Neuronal stem cell (in vitro differentiated cells): Measurements from ENCODE around the gene NTN4.

Source experiments
- DNase-seq: peaks from one replicate; pipeline ENCODE4 v3.0.0-alpha.2; 2013; ENCODE audit warnings: low spot score
- H2AFZ ChIP-seq: one replicate; pipeline ENCODE4 v1.6.1; 2013; ENCODE audit warnings: mild to moderate bottlenecking, low read length, inconsistent platforms
- H2AK5ac ChIP-seq: 2 replicates; pipeline ENCODE4 v1.6.1; 2013; ENCODE audit warnings: low read depth, mild to moderate bottlenecking, inconsistent platforms, low read length, moderate library complexity, mixed read lengths
- H2BK120ac ChIP-seq: 2 replicates; pipeline ENCODE4 v1.6.1; 2013; ENCODE audit warnings: low read depth, mild to moderate bottlenecking, inconsistent platforms, low read length, moderate library complexity, mixed read lengths
- H2BK12ac ChIP-seq: one replicate; pipeline ENCODE4 v1.6.1; 2013; ENCODE audit warnings: low read length, inconsistent platforms
- H2BK15ac ChIP-seq: 2 replicates; pipeline ENCODE4 v1.6.1; 2013; ENCODE audit warnings: mild to moderate bottlenecking, low read length, inconsistent platforms, mixed read lengths
- H2BK5ac ChIP-seq: one replicate; pipeline ENCODE4 v1.6.1; 2013; ENCODE audit warnings: inconsistent platforms, mild to moderate bottlenecking, low read length, moderate library complexity
- H3K14ac ChIP-seq: one replicate; pipeline ENCODE4 v1.6.1; 2013; ENCODE audit warnings: low read length, inconsistent platforms
- H3K18ac ChIP-seq: 2 replicates; pipeline ENCODE4 v1.6.1; 2013; ENCODE audit warnings: low read length, inconsistent platforms
- H3K23ac ChIP-seq: 2 replicates; pipeline ENCODE4 v1.6.1; 2013; ENCODE audit warnings: low read depth, mild to moderate bottlenecking, mixed read lengths, low read length, inconsistent platforms; ENCODE audit not compliant: poor library complexity
- H3K27ac ChIP-seq: replicated peaks from 3 replicates; pipeline ENCODE4 v1.5.1; 2013; ENCODE audit warnings: low read length, inconsistent platforms
- H3K27me3 ChIP-seq, 3 experiments: 2 replicates each; pipeline ENCODE4 v1.6.1; 2013; ENCODE audit warnings: low read length in 3 of 3, mild to moderate bottlenecking in 2 of 3, inconsistent platforms in 1 of 3, low read depth in 1 of 3, mixed read lengths in 1 of 3, moderate library complexity in 1 of 3; ENCODE audit not compliant: control insufficient read depth in 3 of 3, insufficient read depth in 3 of 3
- H3K36me3 ChIP-seq, 2 donors: replicated peaks in 1 of 2; 2 replicates each; pipeline ENCODE4 v1.6.1; 2013; ENCODE audit warnings: low read length in 2 of 2; ENCODE audit not compliant: control insufficient read depth in 2 of 2, insufficient read depth in 2 of 2
- H3K4ac ChIP-seq: 2 replicates; pipeline ENCODE4 v1.6.1; 2013; ENCODE audit warnings: inconsistent platforms, mild to moderate bottlenecking, low read length, moderate library complexity
- H3K4me1 ChIP-seq, 2 donors: 1 replicate in 1 of 2; 2 replicates in 1 of 2; pipeline ENCODE4 v1.6.1; 2013; ENCODE audit warnings: low read length in 2 of 2, low read depth in 1 of 2; ENCODE audit not compliant: control insufficient read depth in 2 of 2, insufficient read depth in 1 of 2
- H3K4me2 ChIP-seq: one replicate; pipeline ENCODE4 v1.6.1; 2013; ENCODE audit warnings: mild to moderate bottlenecking, low read length, inconsistent platforms; ENCODE audit not compliant: insufficient read depth, poor library complexity, severe bottlenecking
- H3K4me3 ChIP-seq, 2 donors: 2 replicates each; pipeline ENCODE4 v1.5.1; 2013; ENCODE audit warnings: low read length in 2 of 2, mild to moderate bottlenecking in 2 of 2, inconsistent platforms in 1 of 2, moderate library complexity in 1 of 2
- H3K79me1 ChIP-seq: one replicate; pipeline ENCODE4 v1.6.1; 2013; ENCODE audit warnings: low read depth, mild to moderate bottlenecking, inconsistent platforms, low read length, moderate library complexity
- H3K9ac ChIP-seq: one replicate; pipeline ENCODE4 v1.6.1; 2013; ENCODE audit warnings: mild to moderate bottlenecking, low read depth, low read length, inconsistent platforms; ENCODE audit not compliant: poor library complexity
- H3K9me3 ChIP-seq, 2 donors: replicated peaks in 1 of 2; 2 replicates each; pipeline versions ENCODE3 to v1.6.1; 2013; ENCODE audit warnings: low read length in 2 of 2, mild to moderate bottlenecking in 2 of 2, inconsistent platforms in 1 of 2, low read depth in 1 of 2, mixed read lengths in 1 of 2, moderate library complexity in 1 of 2; ENCODE audit not compliant: control insufficient read depth in 2 of 2, insufficient read depth in 1 of 2
- H4K8ac ChIP-seq: one replicate; pipeline ENCODE4 v1.6.1; 2013; ENCODE audit warnings: low read depth, mild to moderate bottlenecking, inconsistent platforms, low read length, moderate library complexity
- H4K91ac ChIP-seq: one replicate; pipeline ENCODE4 v1.6.1; 2013; ENCODE audit warnings: low read length, low read depth, mild to moderate bottlenecking, inconsistent platforms; ENCODE audit not compliant: poor library complexity
- WGBS, 2 donors: extraction: QIAGEN DNeasy Blood & Tissue Kit; methylation state at CpG; one replicate each; pipeline ENCODE4 v1.1.7; 2013; ENCODE audit warnings: missing lambda C conversion rate in 2 of 2, mixed read lengths in 1 of 2; ENCODE audit not compliant: insufficient read length in 2 of 2, insufficient replicate concordance in 1 of 2; ENCODE audit errors: extremely low coverage in 2 of 2; 5-methylcytosine and 5-hydroxymethylcytosine counted together

NTN4 gene

GRCh38 chr12:95642583-95642982 lies 148.0 kb downstream of the NTN4 start:
- H2AFZ ChIP-seq = no peak overlapping the region
- DNase-seq = no peak
- peaks cover 0 to 6% of the 10 kb centered on the region in 2 donors for H3K4me1 ChIP-seq
- no peak overlapping the region for H3K18ac ChIP-seq
- H3K27me3 ChIP-seq = peaks cover 0 to 6% (median 0%) of the 10 kb centered on the region in 3 experiments
- no peaks in the 10 kb centered on the region for H3K9me3 ChIP-seq
- no peak overlapping the region for H3K14ac ChIP-seq
- no peak overlapping the region for H3K4me3 ChIP-seq
- no peak overlapping the region for H3K23ac ChIP-seq
- H4K91ac ChIP-seq = no peak overlapping the region
- H3K79me1 ChIP-seq = no peaks in the 10 kb centered on the region
- H2AK5ac ChIP-seq = no peak overlapping the region
- no peak overlapping the region for H3K4ac ChIP-seq
- WGBS, 2 donors = no CpG with 5 or more reads among the region's 6 CpGs
- H2BK15ac ChIP-seq = no peak overlapping the region
- no peak overlapping the region for H3K9ac ChIP-seq
- no peak overlapping the region for H2BK120ac ChIP-seq
- H2BK12ac ChIP-seq = no peak overlapping the region
- no peak overlapping the region for H2BK5ac ChIP-seq
- H3K4me2 ChIP-seq = no peak overlapping the region
- no peaks in the 10 kb centered on the region for H3K36me3 ChIP-seq
- H3K27ac ChIP-seq = no peak overlapping the region
- H4K8ac ChIP-seq = no peak overlapping the region

- no CpG with 5 or more reads among the region's 3 CpGs for WGBS, 2 donors
- H3K4ac ChIP-seq = no peak overlapping the region
- no peak overlapping the region for H2AFZ ChIP-seq
- no peaks in the 10 kb centered on the region for H3K79me1 ChIP-seq
- no peak overlapping the region for H2BK15ac ChIP-seq
- no peak overlapping the region for H3K4me3 ChIP-seq
- H4K8ac ChIP-seq = no peak overlapping the region
- peaks cover 0 to 3% (median 0%) of the 10 kb centered on the region in 3 experiments for H3K27me3 ChIP-seq
- H2AK5ac ChIP-seq = no peak overlapping the region
- H3K9me3 ChIP-seq = no peaks in the 10 kb centered on the region
- H3K23ac ChIP-seq = no peak overlapping the region
- H3K27ac ChIP-seq = no peak overlapping the region
- no peak overlapping the region for H3K14ac ChIP-seq
- H3K4me1 ChIP-seq = peaks cover 0 to 1% of the 10 kb centered on the region in 2 donors
- no peak overlapping the region for H4K91ac ChIP-seq
- DNase-seq = no peak
- H2BK120ac ChIP-seq = no peak overlapping the region
- H3K36me3 ChIP-seq = no peaks in the 10 kb centered on the region
- no peak overlapping the region for H3K4me2 ChIP-seq
- no peak overlapping the region for H2BK12ac ChIP-seq
- no peak overlapping the region for H3K18ac ChIP-seq
- no peak overlapping the region for H3K9ac ChIP-seq
- H2BK5ac ChIP-seq = no peak overlapping the region
These were observed 149.1 kb downstream of the NTN4 start for GRCh38 chr12:95641299-95641952.

GRCh38 chr12:95640516-95640915 lies 150.0 kb downstream of the NTN4 start:
- Histone ChIP-seq H3K14ac (no peak overlapping the region), H3K9ac (no peak overlapping the region), H2BK15ac (no peak overlapping the region), H3K4ac (no peak overlapping the region), H2BK5ac (no peak overlapping the region), H3K36me3 (no peaks in the 10 kb centered on the region), H2AFZ (no peak overlapping the region), H3K18ac (no peak overlapping the region), H2BK12ac (no peak overlapping the region), H3K4me2 (no peak overlapping the region), H3K23ac (no peak overlapping the region), H2AK5ac (no peak overlapping the region), H3K27me3 (peaks cover 0 to 3% (median 0%) of the 10 kb centered on the region in 3 experiments), H3K9me3 (no peaks in the 10 kb centered on the region), H4K91ac (no peak overlapping the region), H3K4me3 (no peak overlapping the region), H3K79me1 (no peaks in the 10 kb centered on the region), H3K27ac (no peak overlapping the region), H3K4me1 (peaks cover 0 to 1% of the 10 kb centered on the region in 2 donors), H2BK120ac (no peak overlapping the region), H4K8ac (no peak overlapping the region)
- no peak for DNase-seq
- WGBS, 2 donors = no CpG with 5 or more reads among the region's 3 CpGs

GRCh38 chr12:95637471-95638155 lies 153.0 kb downstream of the NTN4 start:
- H3K36me3 ChIP-seq = no peaks in the 10 kb centered on the region
- no peak overlapping the region for H4K91ac ChIP-seq
- H4K8ac ChIP-seq = no peak overlapping the region
- H2AK5ac ChIP-seq = no peak overlapping the region
- no peaks in the 10 kb centered on the region for H3K9me3 ChIP-seq
- no peak for DNase-seq
- H3K79me1 ChIP-seq = no peaks in the 10 kb centered on the region
- no peak overlapping the region for H2BK12ac ChIP-seq
- H2AFZ ChIP-seq = no peak overlapping the region
- H3K14ac ChIP-seq = no peak overlapping the region
- peaks cover 0 to 3% (median 0%) of the 10 kb centered on the region in 3 experiments for H3K27me3 ChIP-seq
- no CpG with 5 or more reads among the region's 8 CpGs for WGBS, 2 donors
- no peak overlapping the region for H3K9ac ChIP-seq
- peaks cover 0 to 1% of the 10 kb centered on the region in 2 donors for H3K4me1 ChIP-seq
- H2BK120ac ChIP-seq = no peak overlapping the region
- H3K23ac ChIP-seq = no peak overlapping the region
- no peak overlapping the region for H2BK5ac ChIP-seq
- no peak overlapping the region for H3K4ac ChIP-seq
- no peak overlapping the region for H3K4me2 ChIP-seq
- no peak overlapping the region for H2BK15ac ChIP-seq
- no peak overlapping the region for H3K27ac ChIP-seq
- H3K18ac ChIP-seq = no peak overlapping the region
- H3K4me3 ChIP-seq = no peak overlapping the region
